ENCODE results near the gene DIPK1C.
"Not testable (repeated sequence)": the region's sequence is repeated elsewhere in the genome, so short reads cannot be mapped to it uniquely, and the experiment has no call there.

The DIPK1C gene

DNA sequence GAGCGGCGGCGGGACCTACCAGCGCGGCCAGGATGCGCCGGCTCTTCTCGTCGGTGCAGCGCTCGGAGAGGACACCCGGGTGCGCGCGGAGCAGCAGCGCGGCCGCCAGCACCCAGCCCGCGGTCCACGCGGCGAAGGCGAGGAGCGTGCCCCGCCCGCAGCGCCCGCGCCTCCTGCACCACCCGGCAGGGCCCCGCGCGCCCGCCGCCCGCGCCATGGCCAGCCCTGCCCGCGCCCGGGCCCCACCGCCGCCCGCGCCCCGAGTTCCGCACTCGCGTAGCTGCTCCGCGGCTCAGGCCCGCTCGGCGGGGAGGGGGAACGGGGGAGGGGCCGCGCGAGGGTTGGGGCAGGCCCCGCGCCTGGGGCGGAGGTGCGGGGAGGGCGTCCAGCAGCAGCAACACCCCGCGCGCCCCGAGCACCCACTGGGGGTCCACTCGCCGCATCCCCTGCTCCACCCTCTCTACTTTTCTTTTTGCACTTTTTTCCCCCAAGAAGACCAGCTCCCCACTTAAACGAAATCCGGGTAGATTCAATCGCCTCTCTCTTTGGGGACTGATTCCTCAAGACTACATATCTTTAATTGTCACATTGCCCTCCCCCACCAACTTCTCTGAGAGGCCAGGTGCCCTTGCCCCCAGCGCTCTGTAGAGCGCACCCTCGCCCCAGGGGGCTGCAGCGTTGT lies at the start of gene DIPK1C:
DIPK1C (minus strand) TSS at position 266 of the 682 bp plus-strand sequence; CDS start at position 217, 49 bp downstream.
- Histone ChIP-seq H3K4me3 (ENCODE audit: low read depth in 1 of 2, low read length in 1 of 2) (no peak within 1 kb of the TSS), H3K27me3 (peaks cover 83% of the 10 kb centered on the region), H3K36me3 (no peaks in the 10 kb centered on the region), H3K4me1 (ENCODE audit: control insufficient read depth in 1 of 2, insufficient read depth in 1 of 2, low read depth in 1 of 2, low read length in 1 of 2) (no peaks in the 10 kb centered on the region), H3K27ac (no peak within 1 kb of the TSS), H3K9me3 (no peaks in the 10 kb centered on the region)
- TF ChIP-seq, protein P1, sequence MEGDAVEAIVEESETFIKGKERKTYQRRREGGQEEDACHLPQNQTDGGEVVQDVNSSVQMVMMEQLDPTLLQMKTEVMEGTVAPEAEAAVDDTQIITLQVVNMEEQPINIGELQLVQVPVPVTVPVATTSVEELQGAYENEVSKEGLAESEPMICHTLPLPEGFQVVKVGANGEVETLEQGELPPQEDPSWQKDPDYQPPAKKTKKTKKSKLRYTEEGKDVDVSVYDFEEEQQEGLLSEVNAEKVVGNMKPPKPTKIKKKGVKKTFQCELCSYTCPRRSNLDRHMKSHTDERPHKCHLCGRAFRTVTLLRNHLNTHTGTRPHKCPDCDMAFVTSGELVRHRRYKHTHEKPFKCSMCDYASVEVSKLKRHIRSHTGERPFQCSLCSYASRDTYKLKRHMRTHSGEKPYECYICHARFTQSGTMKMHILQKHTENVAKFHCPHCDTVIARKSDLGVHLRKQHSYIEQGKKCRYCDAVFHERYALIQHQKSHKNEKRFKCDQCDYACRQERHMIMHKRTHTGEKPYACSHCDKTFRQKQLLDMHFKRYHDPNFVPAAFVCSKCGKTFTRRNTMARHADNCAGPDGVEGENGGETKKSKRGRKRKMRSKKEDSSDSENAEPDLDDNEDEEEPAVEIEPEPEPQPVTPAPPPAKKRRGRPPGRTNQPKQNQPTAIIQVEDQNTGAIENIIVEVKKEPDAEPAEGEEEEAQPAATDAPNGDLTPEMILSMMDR (IDR thresholded peaks at IDR 0.05) = no peak

DNA sequence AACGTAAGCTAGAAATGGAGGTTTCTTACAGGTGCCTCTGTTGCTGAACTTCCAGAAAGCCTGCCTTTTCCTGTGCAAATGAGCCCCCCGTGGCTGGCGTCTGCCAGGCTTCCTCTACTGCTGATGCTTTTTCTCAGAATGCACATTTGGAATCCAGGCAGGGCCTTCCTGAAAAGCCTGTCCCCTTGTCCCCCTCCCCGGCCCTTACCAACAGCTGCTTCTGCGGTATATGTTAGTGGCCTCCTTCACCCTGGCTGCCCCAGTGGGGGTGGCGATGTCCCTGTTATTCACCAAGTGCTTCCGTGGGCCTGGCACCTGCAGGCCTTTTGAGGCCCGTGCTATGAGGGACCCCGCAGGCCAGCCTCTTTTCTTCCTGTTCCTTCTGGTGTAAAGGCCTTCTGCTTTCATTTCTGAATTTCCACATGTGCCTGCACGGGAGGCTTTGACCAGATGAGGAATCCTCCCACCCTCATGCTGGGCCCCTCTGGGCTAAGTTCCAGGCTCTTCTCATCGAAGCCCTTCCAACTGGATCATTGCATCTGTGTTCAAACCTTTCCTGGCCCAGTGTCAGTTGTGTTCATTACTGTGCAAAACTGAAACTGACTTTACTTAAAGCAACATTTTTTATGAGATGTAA lies 49.5 kb upstream of the DIPK1C start:
- H3K4me3 ChIP-seq (ENCODE audit: low read depth in 1 of 2, low read length in 1 of 2) = no peak overlapping the region
- no peaks in the 10 kb centered on the region for H3K9me3 ChIP-seq
- TF ChIP-seq, protein P1 (IDR thresholded peaks at IDR 0.05) = no peak
- H3K36me3 ChIP-seq = peaks cover 73% of the 10 kb centered on the region
- H3K27me3 ChIP-seq = no peaks in the 10 kb centered on the region
- H3K4me1 ChIP-seq (ENCODE audit: control insufficient read depth in 1 of 2, insufficient read depth in 1 of 2, low read depth in 1 of 2, low read length in 1 of 2) = no peaks in the 10 kb centered on the region
- no peak overlapping the region for H3K27ac ChIP-seq

DNA sequence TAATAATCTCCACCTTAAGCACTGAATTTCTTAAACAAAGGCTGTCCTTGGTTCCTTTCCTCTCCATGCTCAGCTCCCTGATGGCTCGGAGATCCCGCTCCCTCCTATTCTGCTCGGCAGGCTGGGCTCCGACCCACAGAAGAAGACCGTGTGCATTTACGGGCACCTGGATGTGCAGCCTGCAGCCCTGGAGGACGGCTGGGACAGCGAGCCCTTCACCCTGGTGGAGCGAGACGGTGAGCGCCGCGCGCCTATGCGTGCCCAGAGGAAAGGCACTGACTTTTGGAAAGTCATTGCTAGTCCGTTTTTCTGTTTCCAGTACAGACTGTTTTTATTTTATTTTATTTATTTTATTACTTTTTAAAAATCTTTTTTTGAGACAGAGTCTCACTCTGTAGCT lies 48.7 kb upstream of the DIPK1C start:
- H3K9me3 ChIP-seq = no peaks in the 10 kb centered on the region
- H3K4me3 ChIP-seq (ENCODE audit: low read depth in 1 of 2, low read length in 1 of 2) = no peak overlapping the region
- no peaks in the 10 kb centered on the region for H3K27me3 ChIP-seq
- no peak overlapping the region for H3K27ac ChIP-seq
- H3K4me1 ChIP-seq (ENCODE audit: control insufficient read depth in 1 of 2, insufficient read depth in 1 of 2, low read depth in 1 of 2, low read length in 1 of 2) = no peaks in the 10 kb centered on the region
- TF ChIP-seq, protein P1 (IDR thresholded peaks at IDR 0.05) = no peak
- peaks cover 67% of the 10 kb centered on the region for H3K36me3 ChIP-seq

DNA sequence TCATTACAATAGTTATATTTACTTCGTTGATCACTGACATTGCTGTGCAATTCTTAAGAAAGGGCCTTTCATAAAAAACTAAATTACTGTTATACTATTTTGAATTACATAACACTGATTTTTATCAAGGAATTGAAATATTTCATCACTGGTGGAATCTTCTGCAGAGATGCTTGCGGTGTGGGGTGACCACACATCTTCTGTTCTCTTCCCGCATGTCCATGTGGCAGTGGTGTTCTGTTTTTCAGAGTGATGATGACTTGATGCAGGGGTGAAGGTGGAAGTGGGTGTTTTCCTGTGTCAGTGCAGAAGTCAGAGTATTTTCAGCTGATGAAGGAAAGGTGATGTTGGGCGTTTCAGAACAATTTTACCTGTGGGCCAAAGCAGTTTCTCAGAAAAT lies 46.0 kb upstream of the DIPK1C start:
- no peaks in the 10 kb centered on the region for H3K9me3 ChIP-seq
- H3K27me3 ChIP-seq = no peaks in the 10 kb centered on the region
- no peak overlapping the region for H3K4me3 ChIP-seq (ENCODE audit: low read depth in 1 of 2, low read length in 1 of 2)
- peaks cover 42% of the 10 kb centered on the region for H3K36me3 ChIP-seq
- TF ChIP-seq, protein P1 (IDR thresholded peaks at IDR 0.05) = no peak
- no peak overlapping the region for H3K27ac ChIP-seq
- peaks cover 21 to 23% of the 10 kb centered on the region in 2 experiments for H3K4me1 ChIP-seq (ENCODE audit: control insufficient read depth in 1 of 2, insufficient read depth in 1 of 2, low read depth in 1 of 2, low read length in 1 of 2)

DNA sequence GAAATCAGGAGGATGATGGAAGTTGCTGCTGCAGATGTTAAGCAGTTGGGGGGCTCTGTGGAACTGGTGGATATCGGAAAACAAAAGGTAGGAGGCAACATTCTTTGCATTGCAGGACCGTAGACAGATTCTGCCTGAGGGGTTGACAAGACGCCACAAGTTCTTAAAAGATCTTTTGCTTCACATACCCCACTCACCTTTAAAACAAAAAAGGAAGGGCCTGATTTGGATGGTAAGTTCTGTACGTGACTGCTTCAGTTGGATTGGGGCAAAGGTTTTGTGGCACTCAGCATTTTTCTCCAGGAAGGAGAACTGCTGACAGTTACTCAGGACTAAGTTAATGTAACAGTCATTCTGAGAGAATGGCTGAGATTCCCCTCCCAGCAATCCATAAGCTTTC lies 44.3 kb upstream of the DIPK1C start:
- Histone ChIP-seq H3K4me1 (ENCODE audit: control insufficient read depth in 1 of 2, insufficient read depth in 1 of 2, low read depth in 1 of 2, low read length in 1 of 2) (peaks cover 33 to 34% of the 10 kb centered on the region in 2 experiments), H3K27me3 (no peaks in the 10 kb centered on the region)

DNA sequence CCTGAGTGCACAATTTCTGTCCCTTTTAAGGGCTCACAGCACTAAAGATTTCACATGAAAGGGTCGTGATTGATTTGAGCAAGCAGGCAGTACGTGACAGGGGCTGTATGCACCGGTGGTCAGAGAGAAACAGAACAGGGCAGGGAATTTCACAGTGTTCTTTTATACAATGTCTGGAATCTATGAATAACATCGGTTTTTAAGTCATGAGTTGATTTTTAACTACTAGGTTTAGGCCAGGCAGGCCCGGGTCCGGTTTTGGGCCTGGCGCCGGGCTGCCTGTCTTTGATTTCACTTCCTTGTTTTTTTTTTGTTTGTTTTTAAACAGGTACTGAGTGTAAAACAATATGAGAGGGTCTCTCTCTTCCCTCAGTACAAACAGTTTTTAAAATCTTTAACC lies 43.7 kb upstream of the DIPK1C start:
- not testable (repeated sequence) for H3K27me3 ChIP-seq; H3K9me3 ChIP-seq; H3K4me3 ChIP-seq (ENCODE audit: low read depth in 1 of 2, low read length in 1 of 2)
- H3K36me3 ChIP-seq = peaks cover 21% of the 10 kb centered on the region
- peaks cover 34 to 35% of the 10 kb centered on the region in 2 experiments for H3K4me1 ChIP-seq (ENCODE audit: control insufficient read depth in 1 of 2, insufficient read depth in 1 of 2, low read depth in 1 of 2, low read length in 1 of 2)
- peak overlapping the region; percentile 89 for H3K27ac ChIP-seq

More for the DNA sequence above, 44.3 kb upstream of the DIPK1C start:
- TF ChIP-seq, protein P1 (IDR thresholded peaks at IDR 0.05) = no peak
- Histone ChIP-seq H3K4me3 (ENCODE audit: low read depth in 1 of 2, low read length in 1 of 2) (no peak overlapping the region), H3K36me3 (peaks cover 24% of the 10 kb centered on the region), H3K27ac (no peak overlapping the region), H3K9me3 (no peaks in the 10 kb centered on the region)

Data from neutrophil (primary cell).